Adrenal gland (tissue), 12 donors: ENCODE data around the gene NABP1. TPM values are rescaled to one million over a fixed set of nuclear protein-coding genes. Genes with fewer than 3 reads are reported as not detected.

Source experiments
- DNase-seq, 7 donors: peaks; one replicate each; pipeline ENCODE4 v3.0.0-alpha.2; 2019 to 2020
- H3K27ac ChIP-seq, 5 donors: fragments of 200-600 bp; sonication (generic) in 4 of 5; 1 replicate in 3 of 5; 2 replicates in 2 of 5; pipeline versions ENCODE4 v1.5.1 to v1.8.0; 2016 to 2020; ENCODE audit warnings: mild to moderate bottlenecking in 1 of 5
- H3K27me3 ChIP-seq: fragments of 200-600 bp; 2 replicates; pipeline ENCODE4 v1.8.0; 2021
- H3K36me3 ChIP-seq, 2 donors: fragments of 200-600 bp; replicated peaks in 1 of 2; 1 replicate in 1 of 2; 2 replicates in 1 of 2; pipeline versions ENCODE4 v1.5.1 to v1.8.0; 2018 to 2022
- H3K4me1 ChIP-seq, 2 donors: fragments of 200-600 bp; replicated peaks in 1 of 2; 1 replicate in 1 of 2; 2 replicates in 1 of 2; pipeline versions ENCODE4 v1.5.1 to v1.8.0; 2018 to 2021
- H3K4me3 ChIP-seq, 4 donors: fragments of 200-600 bp; sonication (generic) in 3 of 4; one replicate each; pipeline ENCODE4 v1.5.1; 2016 to 2018
- H3K9me3 ChIP-seq, 3 donors: fragments of 200-600 bp; sonication (generic) in 1 of 3; replicated peaks in 1 of 3; 1 replicate in 2 of 3; 2 replicates in 1 of 3; pipeline versions ENCODE4 v1.5.1 to v1.8.0; 2016 to 2021
- CTCF ChIP-seq, 6 experiments: fragments of 450-650 bp in 4 of 6; fragments of 200-600 bp in 2 of 6; sonication (generic) in 1 of 6; IDR thresholded peaks; 1 replicate in 5 of 6; 2 replicates in 1 of 6; pipeline versions ENCODE4 v1.5.1 to v1.8.0; 2016 to 2021; ENCODE audit warnings: antibody characterized with exemption in 6 of 6, mild to moderate bottlenecking in 2 of 6, moderate library complexity in 1 of 6
- POLR2A ChIP-seq, 2 donors: fragments of 450-650 bp; IDR thresholded peaks; one replicate each; pipeline ENCODE4 v1.6.1; 2017; ENCODE audit warnings: antibody characterized with exemption in 2 of 2, mild to moderate bottlenecking in 2 of 2, moderate library complexity in 1 of 2
- WGBS, 4 donors: extraction: QIAGEN DNeasy Blood & Tissue Kit in 2 of 4; methylation state at CpG; one replicate each; pipeline versions ENCODE4 v1.1.5 to v1.1.7; 2013 to 2017; 5-methylcytosine and 5-hydroxymethylcytosine counted together
- intact Hi-C, 2 donors: fragments of 100-400 bp; cut with DNase I; formaldehyde crosslinking; loops; one replicate each; pipeline versions ENCODE4 v1.14.1 to v1.15.0; 2022 to 2023
- polyA plus RNA-seq, 3 donors: library from polyadenylated mRNA; stranded (reverse); fragments of 200-250 nt in 2 of 3; fragments of 350-450 nt in 1 of 3; fragmentation: Illumina TruSeq in 1 of 3; extraction: RNeasy Lipid Tissue Mini Kit (QIAGEN cat#74804) in 1 of 3; gene quantifications; one replicate each; pipeline ENCODE4 v1.2.3, GENCODE V29; 2013 to 2014
- total RNA-seq, 9 donors: library from RNA; depleted of rRNA in 4 of 9; stranded (reverse); fragments of >200 nt in 4 of 9; fragments of 120-200 nt in 1 of 9; fragmentation: NEBNext Ultra II Directional in 1 of 9; extraction: Animal tissue kit (Norgen Biotek cat#: 25700) in 1 of 9; gene quantifications; one replicate each; pipeline versions ENCODE4 v1.1.0 to v1.2.4, GENCODE V29; 2013 to 2023
- donor health status: healthy with polysubstance abuse.
- donor health status: Bipolar disorder and iron deficiency.
- donor health status: DM: yes; HTN: yes; CAD: no.
- donor health status: DM: no; HTN: no; CAD: no.
- donor health status: DM: no; HTN: no; CAD: no.
- donor health status: DM: yes; HTN: yes; CAD: no.

NABP1 gene
- total and polyA plus RNA-seq, 12 donors = 2.5 to 39.9 (median 14.9) TPM

- no peak overlapping the region for H3K27ac ChIP-seq
- no peaks in the 10 kb centered on the region for H3K36me3 ChIP-seq
- no peaks in the 10 kb centered on the region for H3K9me3 ChIP-seq
- H3K4me3 ChIP-seq = no peak overlapping the region
- no peak for TF ChIP-seq CTCF (IDR thresholded peaks at IDR 0.05)
- TF ChIP-seq POLR2A (IDR thresholded peaks at IDR 0.05) = no peak
- no peaks in the 10 kb centered on the region for H3K27me3 ChIP-seq
- 68 to 88% (median 83%) methylated on average over 2 of the region's 2 CpGs for WGBS, 4 donors
- intact Hi-C loops = no loop called here
- DNase-seq = no peak
- peaks cover 0 to 8% of the 10 kb centered on the region in 2 donors for H3K4me1 ChIP-seq
These were observed 16.6 kb upstream of the NABP1 start for GRCh38 chr2:191661097-191661924.

GRCh38 chr2:191664823-191665677, 12.9 kb upstream of the NABP1 start:
- Histone ChIP-seq H3K4me1 (no peaks in the 10 kb centered on the region), H3K4me3 (no peak overlapping the region), H3K27ac (no peak overlapping the region), H3K9me3 (no peaks in the 10 kb centered on the region), H3K36me3 (no peaks in the 10 kb centered on the region), H3K27me3 (no peaks in the 10 kb centered on the region)
- DNase-seq = no peak
- TF ChIP-seq POLR2A (IDR thresholded peaks at IDR 0.05) (no peak), CTCF (IDR thresholded peaks at IDR 0.05) (no peak)
- intact Hi-C loops = no loop called here

GRCh38 chr2:191666226-191666625, 11.7 kb upstream of the NABP1 start:
- TF ChIP-seq POLR2A (IDR thresholded peaks at IDR 0.05) (no peak), CTCF (IDR thresholded peaks at IDR 0.05) (no peak)
- Histone ChIP-seq H3K9me3 (no peaks in the 10 kb centered on the region), H3K27ac (no peak overlapping the region), H3K4me1 (no peaks in the 10 kb centered on the region), H3K36me3 (no peaks in the 10 kb centered on the region), H3K27me3 (no peaks in the 10 kb centered on the region), H3K4me3 (no peak overlapping the region)
- intact Hi-C loops = no loop called here
- no peak for DNase-seq
- WGBS, 4 donors = 70 to 83% (median 74%) methylated on average over 4 of the region's 4 CpGs

- H3K4me1 ChIP-seq = no peaks in the 10 kb centered on the region
- no peak for DNase-seq
- WGBS, 4 donors = 51 to 60% (median 55%) methylated on average over 3 of the region's 3 CpGs
- H3K27ac ChIP-seq = no peak overlapping the region
- TF ChIP-seq POLR2A (IDR thresholded peaks at IDR 0.05) (no peak), CTCF (IDR thresholded peaks at IDR 0.05) (no peak)
- no peaks in the 10 kb centered on the region for H3K9me3 ChIP-seq
- no peaks in the 10 kb centered on the region for H3K36me3 ChIP-seq
- intact Hi-C loops = no loop called here
- no peaks in the 10 kb centered on the region for H3K27me3 ChIP-seq
- H3K4me3 ChIP-seq = no peak overlapping the region
These were observed 11.2 kb upstream of the NABP1 start for GRCh38 chr2:191666732-191667131.
